Subcutaneous abdominal adipose tissue (tissue), 5 donors: ENCODE data around the gene ENC1.

Experiments used
- H3K27ac ChIP-seq: one replicate; pipeline ENCODE4 v1.7.0; 2013; ENCODE audit warnings: low read depth, mild to moderate bottlenecking, inconsistent platforms, low read length, moderate library complexity
- H3K27me3 ChIP-seq, 5 donors: one replicate each; pipeline ENCODE4 v1.7.0; 2013; ENCODE audit warnings: low read length in 5 of 5, inconsistent platforms in 1 of 5; ENCODE audit not compliant: control insufficient read depth in 5 of 5, insufficient read depth in 4 of 5
- H3K36me3 ChIP-seq, 5 donors: one replicate each; pipeline ENCODE4 v1.7.0; 2013; ENCODE audit warnings: low read length in 5 of 5; ENCODE audit not compliant: control insufficient read depth in 5 of 5, insufficient read depth in 5 of 5
- H3K4me1 ChIP-seq, 5 donors: one replicate each; pipeline ENCODE4 v1.7.0; 2013; ENCODE audit warnings: low read length in 5 of 5, mild to moderate bottlenecking in 3 of 5, moderate library complexity in 1 of 5; ENCODE audit not compliant: control insufficient read depth in 5 of 5, insufficient read depth in 5 of 5
- H3K4me3 ChIP-seq, 5 donors: one replicate each; pipeline ENCODE4 v1.7.0; 2013; ENCODE audit warnings: low read length in 5 of 5, low read depth in 1 of 5
- H3K9ac ChIP-seq, 5 donors: one replicate each; pipeline ENCODE4 v1.7.0; 2013; ENCODE audit warnings: low read length in 5 of 5, mild to moderate bottlenecking in 4 of 5, moderate library complexity in 3 of 5
- H3K9me3 ChIP-seq, 5 donors: one replicate each; pipeline ENCODE4 v1.7.0; 2013; ENCODE audit warnings: low read length in 5 of 5; ENCODE audit not compliant: control insufficient read depth in 5 of 5
- donor health status: healthy.
- donor health status: healthy.
- donor health status: healthy.
- donor health status: healthy.
- donor health status: healthy.

ENC1 gene

DNA sequence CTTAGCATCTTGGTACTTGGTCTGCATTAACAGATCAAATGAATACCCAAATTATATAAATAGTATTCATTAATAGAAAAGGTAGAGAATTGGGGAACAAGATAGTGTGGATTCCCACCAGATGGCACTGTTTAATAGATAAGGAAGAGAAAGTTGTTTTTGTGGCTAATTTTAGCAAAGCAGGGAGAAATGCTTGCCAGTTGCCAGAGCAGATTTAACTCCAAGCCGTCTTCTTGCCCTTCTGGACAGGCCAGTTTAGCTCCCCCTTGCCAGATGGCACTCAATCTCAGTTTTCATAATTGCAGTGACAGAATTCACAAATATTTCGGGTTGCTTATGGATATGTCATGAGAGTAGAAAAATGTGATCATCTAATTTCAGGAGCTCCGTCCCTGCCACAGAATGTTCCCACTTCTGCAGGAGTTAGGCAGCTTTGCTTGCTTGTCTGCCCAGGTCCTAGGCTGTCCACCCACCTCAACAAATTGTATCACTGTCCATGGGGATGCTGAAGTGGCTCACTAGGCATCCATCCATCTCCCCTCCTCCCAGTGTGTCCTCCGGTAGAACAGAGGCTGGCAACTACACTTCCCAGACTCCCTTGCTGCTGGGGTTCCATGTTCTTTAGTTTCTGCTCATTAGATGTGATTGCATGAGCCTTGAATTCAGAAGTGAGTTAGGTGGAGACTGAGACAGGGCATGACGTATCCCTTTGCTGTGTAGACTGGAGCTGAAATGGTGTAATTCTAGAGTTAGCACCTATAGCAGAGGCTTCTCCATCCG is 32.7 kb upstream of the ENC1 start:
- peak overlapping the region in 2 of 5 donors; percentile 4 to 13 for H3K9ac ChIP-seq
- no peaks in the 10 kb centered on the region for H3K9me3 ChIP-seq
- H3K27ac ChIP-seq, result peak overlapping the region; percentile 13
- no peaks in the 10 kb centered on the region for H3K36me3 ChIP-seq
- peaks cover 0 to 11% (median 9%) of the 10 kb centered on the region in 5 donors for H3K4me1 ChIP-seq
- H3K27me3 ChIP-seq, result peaks cover 0 to 4% (median 0%) of the 10 kb centered on the region in 5 donors
- peak overlapping the region; percentile 39 to 74 (median 61) for H3K4me3 ChIP-seq

DNA sequence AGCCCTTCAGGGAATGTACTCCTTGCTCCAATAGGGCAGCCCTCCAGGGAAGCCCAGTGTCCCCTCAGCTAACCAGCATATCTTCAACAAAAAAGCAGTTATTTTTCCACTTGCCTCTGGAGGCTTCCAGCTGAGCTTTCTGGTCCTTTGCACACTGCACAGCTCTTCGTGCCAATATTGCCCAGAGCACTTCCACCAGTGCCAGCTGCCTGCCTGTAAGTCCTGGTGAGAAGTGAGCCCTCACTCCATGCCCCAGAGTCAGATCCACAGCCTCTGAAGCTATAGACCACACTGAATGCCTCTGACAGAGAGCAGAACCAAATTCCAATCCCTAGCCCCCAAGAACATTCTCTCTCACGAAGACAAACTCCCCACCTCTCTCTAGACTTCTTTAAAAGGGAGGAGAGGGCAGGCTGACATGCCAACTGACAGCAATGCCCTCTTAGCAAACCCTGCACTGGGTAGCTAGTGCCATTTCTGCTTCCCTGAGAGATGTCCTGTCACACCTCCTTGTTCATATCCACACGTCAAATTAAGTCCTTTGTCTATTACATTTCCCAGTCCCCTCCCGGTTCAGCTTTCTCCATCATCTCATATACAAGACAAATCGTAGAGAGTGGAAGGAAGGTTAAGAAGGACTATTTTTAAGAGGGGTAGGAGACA is 31.8 kb upstream of the ENC1 start:
- H3K9ac ChIP-seq, result no peak overlapping the region
- H3K36me3 ChIP-seq, result no peaks in the 10 kb centered on the region
- no peaks in the 10 kb centered on the region for H3K9me3 ChIP-seq
- H3K27me3 ChIP-seq, result peaks cover 0 to 4% (median 0%) of the 10 kb centered on the region in 5 donors
- H3K4me1 ChIP-seq, result peaks cover 0 to 11% (median 9%) of the 10 kb centered on the region in 5 donors
- no peak overlapping the region for H3K27ac ChIP-seq
- H3K4me3 ChIP-seq, result no peak overlapping the region

DNA sequence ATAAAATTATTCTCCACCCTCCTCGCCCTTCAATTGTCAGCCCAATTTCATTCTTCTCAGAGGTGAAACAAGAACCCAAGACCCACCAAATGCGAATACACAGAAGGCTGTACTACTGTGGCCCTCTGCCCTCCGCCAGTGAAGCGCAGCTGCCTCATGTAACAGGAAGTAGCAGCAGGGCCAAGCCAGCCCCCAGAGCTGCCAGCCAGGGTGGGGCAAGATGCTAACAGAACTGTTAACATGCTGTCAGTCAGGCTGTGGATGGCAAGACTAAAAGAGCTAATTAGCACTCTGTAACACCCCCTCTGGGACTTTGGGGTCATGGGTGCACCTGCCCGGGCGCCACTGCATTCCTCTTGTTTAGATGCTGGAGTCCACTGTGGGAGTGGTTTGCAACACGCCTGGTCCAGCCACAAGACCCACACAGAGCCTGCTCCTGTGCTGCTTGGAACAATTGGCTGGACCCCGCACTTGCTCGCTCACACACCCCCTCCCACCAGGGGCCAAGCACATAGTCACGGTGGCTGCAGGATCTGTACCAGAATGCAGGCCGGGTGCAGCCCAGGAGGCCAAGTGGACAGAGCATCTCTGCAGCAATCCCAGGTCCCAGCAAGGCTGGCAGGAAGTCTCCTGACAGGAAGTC is 30.0 kb upstream of the ENC1 start:
- H3K9ac ChIP-seq, result no peak overlapping the region
- H3K36me3 ChIP-seq, result no peaks in the 10 kb centered on the region

DNA sequence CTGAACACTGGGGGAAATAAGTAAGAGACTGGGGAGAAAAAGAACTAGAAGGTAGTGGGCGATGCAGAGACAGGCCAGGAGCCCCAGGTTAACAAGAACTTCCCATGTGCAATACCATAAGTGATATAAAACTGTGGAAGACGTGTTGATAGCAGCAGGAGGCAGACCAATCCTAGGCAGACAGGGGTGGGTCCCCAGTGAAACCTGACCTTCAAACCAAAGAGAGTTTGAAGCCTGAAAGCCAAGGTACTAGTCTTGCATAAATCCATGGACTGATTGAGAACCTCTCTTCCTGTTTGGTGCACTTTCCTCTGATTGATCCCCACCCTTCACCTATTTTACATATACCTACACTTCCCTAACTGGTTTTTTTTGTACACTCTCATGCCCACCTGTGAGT is 29.3 kb upstream of the ENC1 start:
- H3K27me3 ChIP-seq, result peaks cover 0 to 4% (median 0%) of the 10 kb centered on the region in 5 donors
- no peak overlapping the region for H3K9ac ChIP-seq
- H3K4me1 ChIP-seq, result peaks cover 0 to 11% (median 9%) of the 10 kb centered on the region in 5 donors
- H3K27ac ChIP-seq, result no peak overlapping the region
- H3K36me3 ChIP-seq, result no peaks in the 10 kb centered on the region
- no peak overlapping the region for H3K4me3 ChIP-seq
- no peaks in the 10 kb centered on the region for H3K9me3 ChIP-seq

More for the DNA sequence above, 30.0 kb upstream of the ENC1 start:
- Histone ChIP-seq H3K4me1 (peaks cover 0 to 11% (median 9%) of the 10 kb centered on the region in 5 donors), H3K27ac (no peak overlapping the region), H3K27me3 (peaks cover 0 to 4% (median 0%) of the 10 kb centered on the region in 5 donors), H3K9me3 (no peaks in the 10 kb centered on the region), H3K4me3 (no peak overlapping the region)

DNA sequence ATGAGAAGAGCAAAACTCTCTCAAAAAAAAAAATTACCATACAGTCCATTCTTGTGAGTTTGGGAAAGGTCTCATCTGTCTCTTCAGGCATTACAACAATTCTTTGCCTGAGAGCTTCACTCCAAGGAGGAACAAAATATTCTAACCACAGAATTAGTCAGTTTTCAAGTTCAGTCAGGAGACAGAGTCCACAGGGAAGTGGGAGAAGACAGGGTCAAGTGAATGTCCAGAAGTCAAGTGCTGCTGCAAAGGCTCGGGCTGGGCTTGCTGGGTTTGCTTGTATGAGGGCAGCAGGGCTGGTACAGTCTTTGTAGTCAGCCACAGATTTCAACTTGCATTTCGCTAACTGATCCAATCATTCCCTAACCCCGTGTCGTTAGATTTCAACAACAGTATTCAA is 26.9 kb upstream of the ENC1 start:
- H3K27me3 ChIP-seq, result peaks cover 0 to 4% (median 0%) of the 10 kb centered on the region in 5 donors
- no peak overlapping the region for H3K4me3 ChIP-seq
- H3K27ac ChIP-seq, result no peak overlapping the region

DNA sequence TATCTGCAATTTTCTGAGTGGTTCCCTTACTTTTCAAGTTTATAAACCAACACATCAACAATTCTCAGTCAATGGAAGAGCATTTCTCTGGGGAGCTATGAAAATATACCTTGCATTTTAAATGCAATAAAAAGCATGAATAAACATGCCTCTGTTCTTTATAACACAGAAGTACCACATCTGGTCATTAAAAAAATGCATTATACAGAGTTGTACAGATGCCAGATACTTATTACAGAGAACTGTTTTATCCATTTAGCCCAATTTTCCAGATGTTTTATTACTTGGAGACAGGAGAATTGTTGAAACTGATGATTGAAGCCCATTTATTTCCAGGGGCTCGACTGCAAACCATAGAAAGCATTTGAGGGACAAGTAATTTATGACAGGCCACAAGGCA is 25.3 kb upstream of the ENC1 start:
- no peak overlapping the region for H3K27ac ChIP-seq
- H3K4me3 ChIP-seq, result no peak overlapping the region
- no peaks in the 10 kb centered on the region for H3K9me3 ChIP-seq
- H3K4me1 ChIP-seq, result peaks cover 0 to 4% (median 0%) of the 10 kb centered on the region in 5 donors
- peaks cover 0 to 4% (median 0%) of the 10 kb centered on the region in 5 donors for H3K27me3 ChIP-seq
- no peaks in the 10 kb centered on the region for H3K36me3 ChIP-seq
- H3K9ac ChIP-seq, result no peak overlapping the region

More for the DNA sequence above, 26.9 kb upstream of the ENC1 start:
- no peaks in the 10 kb centered on the region for H3K9me3 ChIP-seq
- no peaks in the 10 kb centered on the region for H3K36me3 ChIP-seq
- H3K4me1 ChIP-seq, result peaks cover 0 to 4% (median 0%) of the 10 kb centered on the region in 5 donors
- no peak overlapping the region for H3K9ac ChIP-seq

DNA sequence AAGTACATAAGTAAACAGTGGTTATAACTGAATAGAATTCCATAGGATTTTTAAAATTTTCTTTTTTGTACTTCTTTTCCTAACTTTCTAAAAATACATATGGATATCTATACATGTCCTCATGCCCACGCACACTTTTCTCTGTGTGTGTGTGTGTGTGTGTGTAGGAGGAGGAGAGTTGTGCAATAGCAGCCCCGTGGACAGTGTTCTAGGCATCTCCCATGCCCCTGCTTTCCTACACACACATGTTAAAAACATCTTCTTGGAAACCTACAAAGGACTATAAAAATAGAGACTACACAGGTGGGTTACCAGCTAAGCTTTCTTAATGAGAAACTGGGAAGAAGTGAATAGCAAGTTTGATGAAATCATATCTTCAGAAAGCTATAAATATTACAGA is 24.7 kb upstream of the ENC1 start:
- Histone ChIP-seq H3K27me3 (peaks cover 0 to 4% (median 0%) of the 10 kb centered on the region in 5 donors), H3K27ac (no peak overlapping the region), H3K36me3 (no peaks in the 10 kb centered on the region), H3K9me3 (no peaks in the 10 kb centered on the region), H3K9ac (no peak overlapping the region), H3K4me1 (peaks cover 0 to 4% (median 0%) of the 10 kb centered on the region in 5 donors), H3K4me3 (no peak overlapping the region)

DNA sequence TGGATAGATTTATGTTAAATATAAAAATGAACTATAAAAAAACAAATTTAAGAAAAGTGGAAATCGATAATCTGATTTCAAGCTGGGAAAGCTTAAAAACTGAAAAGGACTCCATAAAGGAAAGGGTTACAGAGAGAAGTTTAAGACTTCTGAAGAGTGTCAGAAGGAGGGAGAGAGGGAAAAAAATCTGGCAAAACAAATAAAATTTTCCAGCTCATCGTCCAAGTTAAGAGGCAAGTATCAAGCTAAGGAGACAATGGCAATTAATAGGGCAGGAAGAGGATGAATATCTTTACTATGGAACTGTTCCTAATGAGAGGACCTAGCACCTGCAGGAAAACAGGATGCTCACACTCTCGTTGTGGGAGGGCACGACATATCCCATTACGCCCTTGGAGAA is 24.0 kb upstream of the ENC1 start:
- H3K9me3 ChIP-seq, result no peaks in the 10 kb centered on the region
- H3K9ac ChIP-seq, result no peak overlapping the region
- no peak overlapping the region for H3K27ac ChIP-seq
- peaks cover 0 to 2% (median 0%) of the 10 kb centered on the region in 5 donors for H3K27me3 ChIP-seq
- no peaks in the 10 kb centered on the region for H3K36me3 ChIP-seq
- H3K4me1 ChIP-seq, result peaks cover 0 to 4% (median 0%) of the 10 kb centered on the region in 5 donors
- no peak overlapping the region for H3K4me3 ChIP-seq

DNA sequence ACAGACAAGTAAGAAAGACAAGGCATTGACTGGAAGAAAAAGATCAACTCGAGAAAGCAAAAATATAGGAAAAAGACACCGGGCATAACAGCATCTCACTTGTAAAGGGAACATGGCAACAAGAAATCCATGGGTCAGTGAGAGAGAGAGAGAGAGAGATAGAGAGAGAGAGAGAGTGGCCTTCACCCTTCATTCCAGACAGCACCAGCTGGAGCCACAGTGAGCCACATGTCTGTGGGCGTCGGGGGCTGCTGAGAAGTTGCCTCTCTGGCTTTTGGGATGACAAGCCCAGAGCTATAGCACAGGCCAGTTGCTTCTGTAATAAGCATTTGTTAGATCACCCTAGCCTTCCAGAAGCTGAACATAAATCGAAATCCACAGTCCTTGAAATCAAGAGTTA is 20.3 kb upstream of the ENC1 start:
- H3K36me3 ChIP-seq, result no peaks in the 10 kb centered on the region

DNA sequence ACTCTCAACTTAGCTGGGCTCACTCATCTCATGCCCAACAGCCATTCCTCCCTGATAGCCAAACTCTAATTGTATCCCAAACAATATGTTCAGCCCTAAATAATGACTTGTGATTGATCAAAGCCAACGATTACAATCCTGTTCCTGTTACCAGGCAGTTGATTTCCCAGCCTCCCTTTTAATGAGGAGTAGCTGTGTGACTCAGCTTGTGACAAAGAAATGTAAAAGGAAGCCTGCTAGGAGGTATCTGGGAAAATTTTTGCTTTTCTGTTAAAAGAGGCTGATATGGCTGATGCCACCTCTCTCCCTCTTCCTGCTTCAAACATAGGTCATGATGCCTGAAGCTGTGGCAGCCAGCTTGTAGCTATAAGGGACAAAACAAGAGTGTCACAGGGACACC is 19.6 kb upstream of the ENC1 start:
- Histone ChIP-seq H3K4me1 (peaks cover 0 to 4% (median 0%) of the 10 kb centered on the region in 5 donors), H3K36me3 (no peaks in the 10 kb centered on the region), H3K9me3 (no peaks in the 10 kb centered on the region), H3K27ac (no peak overlapping the region), H3K9ac (no peak overlapping the region), H3K4me3 (no peak overlapping the region), H3K27me3 (peaks cover 0 to 3% (median 0%) of the 10 kb centered on the region in 5 donors)

More for the DNA sequence above, 20.3 kb upstream of the ENC1 start:
- H3K27ac ChIP-seq, result no peak overlapping the region
- peaks cover 0 to 3% (median 0%) of the 10 kb centered on the region in 5 donors for H3K27me3 ChIP-seq
- H3K9me3 ChIP-seq, result no peaks in the 10 kb centered on the region
- H3K4me3 ChIP-seq, result no peak overlapping the region
- peaks cover 0 to 4% (median 0%) of the 10 kb centered on the region in 5 donors for H3K4me1 ChIP-seq
- no peak overlapping the region for H3K9ac ChIP-seq
